Nephron progenitor cell (in vitro differentiated cells): ENCODE measurements around the gene CILP2.

ENCODE experiments used
- DNase-seq: peaks from one replicate; pipeline ENCODE4 v3.0.0; 2021
- H3K27ac Mint-ChIP-seq: 2 replicates; pipeline ENCODE4 v1.8.0; 2021; ENCODE audit warnings: mild to moderate bottlenecking, moderate library complexity, mixed read lengths
- H3K27me3 Mint-ChIP-seq: 2 replicates; pipeline ENCODE4 v1.8.0; 2021; ENCODE audit warnings: mild to moderate bottlenecking, low read depth, mixed read lengths; ENCODE audit not compliant: poor library complexity
- H3K36me3 Mint-ChIP-seq: 2 replicates; pipeline ENCODE4 v1.8.0; 2021; ENCODE audit warnings: low read depth, mixed read lengths
- H3K4me1 Mint-ChIP-seq: 2 replicates; pipeline ENCODE4 v1.8.0; 2021; ENCODE audit warnings: mixed read lengths
- H3K4me3 Mint-ChIP-seq: 2 replicates; pipeline ENCODE4 v1.8.0; 2021; ENCODE audit warnings: mild to moderate bottlenecking, moderate library complexity, mixed read lengths
- H3K9me3 Mint-ChIP-seq: 2 replicates; pipeline ENCODE4 v1.8.0; 2021; ENCODE audit warnings: mild to moderate bottlenecking, moderate library complexity, mixed read lengths
- CTCF ChIP-seq: fragments of 200-600 bp; sonication (generic); IDR thresholded peaks from 2 replicates; pipeline ENCODE4 v1.5.0; 2021; ENCODE audit warnings: antibody characterized with exemption

CILP2 gene

GRCh38 chr19:19540715-19541515 lies 2.9 kb downstream of the CILP2 start:
- peak; percentile 70 for DNase-seq
- H3K9me3 Mint-ChIP-seq, result no peaks in the 10 kb centered on the region
- TF ChIP-seq CTCF, result no peak
- no peaks in the 10 kb centered on the region for H3K36me3 Mint-ChIP-seq
- peaks cover 7% of the 10 kb centered on the region for H3K4me1 Mint-ChIP-seq
- H3K27ac Mint-ChIP-seq, result no peak overlapping the region
- no peak overlapping the region for H3K4me3 Mint-ChIP-seq
- peaks cover 20% of the 10 kb centered on the region for H3K27me3 Mint-ChIP-seq

GRCh38 chr19:19541616-19542015 lies 3.6 kb downstream of the CILP2 start:
- Mint-ChIP-seq H3K36me3 (no peaks in the 10 kb centered on the region), H3K9me3 (no peaks in the 10 kb centered on the region), H3K27ac (no peak overlapping the region), H3K4me3 (no peak overlapping the region), H3K4me1 (peaks cover 7% of the 10 kb centered on the region), H3K27me3 (peaks cover 20% of the 10 kb centered on the region)
- DNase-seq, result no peak
- no peak for TF ChIP-seq CTCF

GRCh38 chr19:19542507-19542906 lies 4.4 kb downstream of the CILP2 start:
- no peak for DNase-seq
- no peaks in the 10 kb centered on the region for H3K36me3 Mint-ChIP-seq
- peaks cover 20% of the 10 kb centered on the region for H3K27me3 Mint-ChIP-seq
- no peak overlapping the region for H3K4me3 Mint-ChIP-seq
- H3K27ac Mint-ChIP-seq, result no peak overlapping the region
- H3K9me3 Mint-ChIP-seq, result no peaks in the 10 kb centered on the region
- TF ChIP-seq CTCF, result no peak
- peaks cover 7% of the 10 kb centered on the region for H3K4me1 Mint-ChIP-seq

GRCh38 chr19:19543101-19543500 lies 5.0 kb downstream of the CILP2 start:
- H3K27ac Mint-ChIP-seq, result no peak overlapping the region
- no peaks in the 10 kb centered on the region for H3K36me3 Mint-ChIP-seq
- H3K9me3 Mint-ChIP-seq, result no peaks in the 10 kb centered on the region
- H3K4me1 Mint-ChIP-seq, result peaks cover 7% of the 10 kb centered on the region
- no peak for DNase-seq
- no peak overlapping the region for H3K4me3 Mint-ChIP-seq
- peaks cover 20% of the 10 kb centered on the region for H3K27me3 Mint-ChIP-seq
- no peak for TF ChIP-seq CTCF

GRCh38 chr19:19543640-19544039 lies 5.6 kb downstream of the CILP2 start:
- H3K36me3 Mint-ChIP-seq, result no peaks in the 10 kb centered on the region
- H3K27ac Mint-ChIP-seq, result no peak overlapping the region
- no peak for DNase-seq
- no peaks in the 10 kb centered on the region for H3K9me3 Mint-ChIP-seq
- no peak overlapping the region for H3K4me3 Mint-ChIP-seq
- H3K27me3 Mint-ChIP-seq, result peaks cover 17% of the 10 kb centered on the region
- TF ChIP-seq CTCF, result no peak
- H3K4me1 Mint-ChIP-seq, result peaks cover 4% of the 10 kb centered on the region
